HG03025 (cell line): ENCODE data around the gene COG4.
"Not testable (repeated sequence)": the region's sequence is repeated elsewhere in the genome, so short reads cannot be mapped to it uniquely, and the experiment has no call there.

Experiments
- ATAC-seq: cut with Tn5 transposase; IDR thresholded peaks from one replicate; pipeline ENCODE4 v1.9.1; 2021; ENCODE audit warnings: mild to moderate bottlenecking, moderate library complexity; ENCODE audit not compliant: unreplicated experiment, low FRiP score

Gene COG4

DNA sequence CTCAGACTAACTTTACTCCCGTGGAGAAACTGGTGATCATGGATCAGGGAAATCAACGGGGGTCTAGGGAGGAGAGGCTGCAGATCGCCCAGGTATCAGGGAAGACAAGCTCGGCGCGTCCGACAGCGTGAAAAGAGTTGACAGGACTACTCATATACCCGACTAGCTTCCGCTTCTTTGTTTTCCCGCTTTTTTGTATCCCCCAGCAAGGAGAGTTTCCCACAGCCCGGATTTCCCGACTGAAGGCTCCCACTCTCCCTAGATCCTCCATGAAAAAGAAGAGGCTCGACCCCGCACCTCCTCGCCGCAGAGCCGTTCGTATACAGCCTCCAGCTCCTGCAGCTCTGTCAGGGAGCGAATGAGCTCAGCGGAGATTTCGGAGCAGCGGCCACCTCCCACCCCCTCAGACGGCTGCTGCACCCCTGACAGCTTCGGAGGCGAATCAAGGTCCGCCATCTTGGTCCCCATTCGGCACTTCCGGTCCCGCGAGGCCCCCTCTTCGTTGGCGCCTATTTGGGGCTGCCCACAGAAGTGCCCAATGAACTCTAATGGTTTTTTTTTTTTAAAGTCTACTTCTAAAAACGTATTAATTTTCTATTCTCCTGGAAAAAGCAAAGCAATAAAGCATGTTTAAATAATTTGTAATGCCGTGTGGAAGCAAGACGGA, at the start of gene COG4:
TSS of gene COG4 (minus strand) at position 479 of the 667 bp plus-strand sequence. CDS start at position 468, 11 bp downstream.
- ATAC-seq: no peak

DNA sequence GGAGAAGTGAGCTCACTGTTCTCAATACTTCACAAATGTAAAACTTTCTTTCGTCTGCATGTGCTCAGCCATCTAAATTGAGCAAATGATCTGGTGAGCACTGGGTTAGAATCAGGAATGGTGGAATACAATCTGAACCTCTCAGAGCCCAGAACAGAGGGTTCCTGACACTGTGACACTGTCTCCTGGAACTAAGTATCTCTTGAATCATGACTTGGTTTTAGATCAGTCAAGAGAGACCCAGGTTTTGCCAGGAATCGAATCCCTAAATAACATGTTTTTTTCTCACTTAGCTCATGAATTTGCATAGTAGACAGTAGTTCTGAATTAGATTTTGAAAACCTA, 49.5 kb upstream of the COG4 start:
- ATAC-seq: no peak

DNA sequence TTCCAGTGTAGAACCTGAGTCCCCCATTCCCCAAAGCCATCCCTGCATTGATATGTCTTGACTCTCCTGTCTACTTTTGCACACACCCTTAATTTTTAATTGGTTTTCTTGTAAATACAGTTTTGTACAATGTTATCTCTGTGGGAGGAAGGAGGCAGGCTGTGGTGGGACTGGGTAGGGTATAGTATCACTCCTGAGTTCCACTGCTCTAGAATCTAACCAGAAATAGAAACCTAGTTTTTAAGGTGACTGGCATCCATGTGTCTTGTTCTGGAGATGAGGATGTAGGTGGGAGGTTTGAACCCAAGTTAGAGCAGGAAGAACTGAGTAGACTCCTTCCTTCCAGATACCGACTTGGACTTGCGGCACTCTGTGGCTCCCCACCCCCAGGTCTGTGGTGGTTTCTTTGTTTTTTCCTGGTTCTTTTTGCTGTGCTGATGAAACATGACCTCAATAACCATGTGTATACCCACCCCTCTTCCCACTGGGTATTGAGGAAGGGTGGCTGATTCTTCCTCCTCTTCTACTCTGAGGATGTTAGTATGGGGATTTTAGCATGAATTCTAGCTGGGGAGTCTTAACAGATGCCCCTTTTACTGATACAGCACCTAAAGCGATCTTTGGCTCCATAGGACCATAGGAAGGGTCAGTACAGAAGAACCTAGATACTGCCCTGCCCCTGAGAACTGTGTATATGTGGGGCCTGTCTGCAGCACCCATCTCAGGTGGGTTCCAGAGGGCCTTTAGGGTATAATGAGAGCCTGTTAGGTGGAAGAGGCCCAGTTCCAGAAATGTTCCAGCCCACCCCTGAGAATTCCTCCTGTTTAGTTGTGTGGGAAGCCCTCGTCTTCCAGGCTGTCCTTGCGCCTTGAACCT, 48.9 kb upstream of the COG4 start:
- no peak for ATAC-seq

DNA sequence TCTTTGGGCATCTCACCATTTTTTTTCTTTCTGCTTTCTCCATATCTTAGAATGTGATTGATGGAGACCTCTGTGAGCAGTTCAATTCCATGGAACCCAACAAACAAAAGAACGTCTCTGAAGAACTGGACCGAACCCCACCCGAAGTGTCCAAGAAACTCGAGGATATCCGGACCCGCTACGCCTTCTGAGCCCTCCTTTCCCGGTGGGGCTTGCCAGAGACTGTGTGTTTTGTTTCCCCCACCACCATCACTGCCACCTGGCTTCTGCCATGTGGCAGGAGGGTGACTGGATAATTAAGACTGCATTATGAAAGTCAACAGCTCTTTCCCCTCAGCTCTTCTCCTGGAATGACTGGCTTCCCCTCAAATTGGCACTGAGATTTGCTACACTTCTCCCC, 48.3 kb upstream of the COG4 start:
- ATAC-seq: no peak

DNA sequence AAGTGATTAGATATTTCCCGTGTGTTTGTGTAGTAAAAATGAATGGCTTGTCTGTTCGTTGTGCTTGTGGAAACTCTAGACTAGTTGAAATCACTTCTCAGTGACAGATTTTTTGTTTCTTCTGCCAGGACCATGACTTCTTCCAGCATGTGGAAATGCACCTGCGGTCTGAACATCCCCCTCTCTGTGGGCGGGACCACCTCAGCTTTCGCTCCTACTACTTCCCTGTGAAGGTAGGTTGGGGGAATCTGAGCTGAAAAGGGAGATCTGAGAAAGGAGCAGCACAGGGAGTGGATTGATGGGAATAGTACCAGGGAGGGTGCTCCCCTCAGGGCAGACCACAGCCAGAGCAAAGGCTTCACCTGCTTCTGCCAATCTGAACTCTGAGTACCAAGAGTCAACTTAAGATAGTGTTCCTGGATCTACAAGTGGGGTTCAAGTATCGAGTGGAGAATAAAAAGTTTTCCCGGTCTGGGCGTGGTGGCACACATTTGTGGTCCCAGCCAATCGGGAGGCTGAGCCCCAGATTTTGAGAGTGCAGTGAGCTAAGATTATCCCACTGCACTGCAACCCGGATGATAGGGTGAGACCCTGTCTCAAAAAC, 47.7 kb upstream of the COG4 start:
- no peak for ATAC-seq

DNA sequence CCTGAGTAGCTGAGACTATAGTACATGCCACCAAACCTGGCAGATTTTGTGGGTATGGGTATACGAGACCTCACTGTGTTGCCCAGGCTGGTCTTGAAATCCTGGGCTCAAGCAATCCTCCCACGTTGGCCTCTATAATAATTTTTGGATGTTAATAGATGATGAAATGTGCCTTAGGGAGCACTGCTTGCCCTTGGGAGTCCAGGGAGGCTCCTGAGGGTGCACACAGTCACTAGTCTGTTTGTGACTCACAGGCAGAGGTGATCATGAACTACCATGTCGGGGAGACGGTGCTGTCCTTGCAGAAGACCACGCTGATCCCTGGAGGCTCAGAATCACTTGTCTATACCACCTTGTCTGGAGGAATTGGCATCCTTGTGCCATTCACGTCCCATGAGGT, 46.4 kb upstream of the COG4 start:
- no peak for ATAC-seq

DNA sequence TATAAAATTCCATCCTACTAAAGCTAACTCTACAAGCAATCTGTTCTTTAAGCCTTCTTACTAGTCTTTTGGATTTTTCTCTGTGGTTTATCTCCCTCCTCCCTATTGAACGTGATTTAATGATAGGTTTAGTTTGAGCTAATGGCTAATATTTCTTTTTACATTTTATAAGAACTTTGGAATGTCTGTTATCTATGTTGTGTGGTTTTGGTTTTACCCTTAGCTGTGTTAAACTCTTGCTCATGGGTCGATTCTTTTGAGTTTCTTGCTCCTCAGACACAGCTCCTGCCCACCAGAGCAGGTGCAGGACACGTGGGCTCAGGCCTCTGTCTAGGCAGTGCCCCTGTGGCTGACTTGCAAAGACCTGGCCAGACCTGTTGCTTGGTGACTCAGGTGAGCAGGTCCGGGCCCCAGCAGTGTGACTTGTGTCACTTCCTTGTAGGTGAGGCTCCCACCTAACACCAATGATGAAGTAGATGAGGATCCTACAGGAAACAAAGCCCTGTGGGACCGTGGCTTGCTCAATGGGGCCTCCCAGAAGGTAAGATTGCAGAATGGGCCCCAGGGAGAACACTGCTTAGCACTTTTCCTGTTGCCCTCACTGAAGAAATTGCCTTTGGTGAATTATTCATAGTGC, 45.4 kb upstream of the COG4 start:
- ATAC-seq: no peak

DNA sequence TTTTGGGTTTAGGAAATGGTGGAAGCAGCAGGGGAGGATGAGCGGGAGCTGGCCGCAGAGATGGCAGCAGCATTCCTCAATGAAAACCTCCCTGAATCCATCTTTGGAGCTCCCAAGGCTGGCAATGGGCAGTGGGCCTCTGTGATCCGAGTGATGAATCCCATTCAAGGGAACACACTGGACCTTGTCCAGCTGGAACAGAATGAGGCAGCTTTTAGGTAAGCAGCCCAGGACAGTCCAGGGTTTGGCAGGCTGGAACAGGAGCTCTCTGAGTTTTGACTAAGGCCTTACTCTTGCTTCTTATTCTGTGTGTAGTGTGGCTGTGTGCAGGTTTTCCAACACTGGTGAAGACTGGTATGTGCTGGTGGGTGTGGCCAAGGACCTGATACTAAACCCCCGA, 41.7 kb upstream of the COG4 start:
- ATAC-seq: no peak

DNA sequence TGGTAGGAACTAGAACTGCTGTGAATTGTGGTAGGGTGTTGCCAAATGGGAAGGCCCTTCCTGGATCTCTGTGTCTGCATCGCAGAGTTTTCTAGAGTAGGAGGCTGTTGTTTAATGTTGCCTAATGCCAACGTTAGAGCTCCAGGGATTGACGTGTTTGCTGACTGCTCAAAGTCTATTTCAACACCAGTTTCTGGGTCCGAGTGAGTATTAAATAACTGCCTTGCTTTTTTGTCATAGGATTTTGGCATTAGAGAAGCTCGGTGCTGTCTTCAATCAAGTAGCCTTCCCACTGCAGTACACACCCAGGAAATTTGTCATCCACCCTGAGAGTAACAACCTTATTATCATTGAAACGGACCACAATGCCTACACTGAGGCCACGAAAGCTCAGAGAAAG, 40.3 kb upstream of the COG4 start:
- ATAC-seq: no peak

DNA sequence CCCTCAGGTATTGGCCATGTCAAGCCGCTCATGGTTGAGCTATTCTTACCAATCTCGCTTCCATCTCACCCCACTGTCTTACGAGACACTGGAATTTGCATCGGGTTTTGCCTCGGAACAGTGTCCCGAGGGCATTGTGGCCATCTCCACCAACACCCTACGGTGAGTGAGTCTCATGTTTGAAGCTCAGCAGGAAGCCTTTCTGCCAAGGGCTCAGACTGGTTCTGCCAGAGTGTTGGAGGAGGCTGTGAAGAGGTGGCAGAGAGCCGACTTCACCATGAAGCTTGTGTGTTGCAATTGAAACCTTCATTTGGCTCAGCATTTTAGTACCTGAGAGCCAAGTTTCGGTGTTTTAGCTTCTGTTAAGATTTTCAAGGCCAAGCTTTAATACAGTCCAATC, 38.3 kb upstream of the COG4 start:
- ATAC-seq: no peak

DNA sequence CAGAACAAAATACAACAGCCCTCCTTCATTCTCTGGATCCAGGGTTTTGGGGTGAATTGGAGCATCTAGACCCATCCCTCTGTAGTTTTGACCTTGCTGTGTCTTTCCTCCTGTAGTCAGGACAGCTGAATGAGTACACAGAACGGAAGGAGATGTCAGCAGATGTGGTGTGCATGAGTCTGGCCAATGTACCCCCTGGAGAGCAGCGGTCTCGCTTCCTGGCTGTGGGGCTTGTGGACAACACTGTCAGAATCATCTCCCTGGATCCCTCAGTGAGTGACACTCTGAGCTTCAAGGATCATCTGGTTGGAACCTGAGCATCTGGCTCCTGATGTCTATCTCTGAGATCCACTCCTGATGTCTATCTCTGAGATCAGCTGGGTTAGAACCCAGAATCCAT, 32.7 kb upstream of the COG4 start:
- ATAC-seq: no peak

DNA sequence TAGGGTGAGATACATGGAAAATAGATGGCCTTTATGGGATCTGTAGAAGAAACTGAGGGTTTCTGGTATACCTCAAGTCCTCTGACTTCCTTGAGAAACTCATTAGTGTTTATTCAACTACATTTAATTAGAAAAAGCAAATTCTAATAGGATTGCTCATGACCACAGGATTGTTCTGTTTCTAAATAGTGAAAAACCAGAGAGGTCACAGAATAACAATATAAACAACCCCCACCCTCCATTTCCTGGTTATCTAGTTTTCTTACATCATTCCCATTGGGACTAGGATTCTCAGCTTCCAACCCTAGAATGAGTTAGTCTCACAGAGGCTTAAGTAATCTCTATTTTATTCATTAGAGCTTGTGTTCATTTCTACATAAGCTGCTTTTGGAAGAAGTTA, 30.3 kb upstream of the COG4 start:
- ATAC-seq: no peak

DNA sequence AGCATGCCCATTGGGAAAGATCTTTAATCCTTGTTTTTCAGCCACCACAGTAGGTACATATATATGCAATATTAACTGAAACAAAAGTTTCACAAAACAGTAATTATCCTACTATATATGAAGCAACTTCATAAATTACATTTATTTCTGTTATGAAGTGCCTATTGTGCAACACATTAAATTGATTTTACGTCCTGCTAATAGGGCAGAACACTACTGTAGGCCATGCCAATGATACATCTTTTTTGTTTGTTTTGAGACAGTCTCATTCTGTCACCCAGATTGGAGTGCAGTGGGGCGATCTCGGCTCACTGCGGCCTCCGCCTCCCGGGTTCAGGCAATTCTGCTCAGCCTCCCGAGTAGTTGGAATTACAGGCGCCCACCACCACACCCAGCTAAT, 29.3 kb upstream of the COG4 start:
- ATAC-seq: no peak

DNA sequence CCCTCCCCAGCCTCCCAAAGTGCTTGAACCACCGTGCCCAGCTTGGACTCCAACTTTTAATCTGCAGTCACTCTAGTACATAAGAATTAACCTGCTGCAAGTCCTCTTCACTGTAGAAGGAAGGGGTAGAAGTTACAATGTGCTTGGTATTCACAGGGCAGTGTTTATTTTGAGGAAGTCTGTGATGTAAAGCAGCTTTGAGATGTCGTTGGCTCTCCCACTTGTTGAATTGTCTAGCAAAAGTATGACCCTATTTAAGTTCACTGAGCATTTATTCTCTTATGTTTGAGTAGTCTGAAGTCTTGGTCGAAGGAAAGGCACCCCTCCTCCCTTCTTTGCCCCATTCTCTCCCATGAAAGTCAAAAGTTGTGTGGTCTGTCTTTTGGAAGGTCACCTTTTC, 28.4 kb upstream of the COG4 start:
- ATAC-seq: no peak

DNA sequence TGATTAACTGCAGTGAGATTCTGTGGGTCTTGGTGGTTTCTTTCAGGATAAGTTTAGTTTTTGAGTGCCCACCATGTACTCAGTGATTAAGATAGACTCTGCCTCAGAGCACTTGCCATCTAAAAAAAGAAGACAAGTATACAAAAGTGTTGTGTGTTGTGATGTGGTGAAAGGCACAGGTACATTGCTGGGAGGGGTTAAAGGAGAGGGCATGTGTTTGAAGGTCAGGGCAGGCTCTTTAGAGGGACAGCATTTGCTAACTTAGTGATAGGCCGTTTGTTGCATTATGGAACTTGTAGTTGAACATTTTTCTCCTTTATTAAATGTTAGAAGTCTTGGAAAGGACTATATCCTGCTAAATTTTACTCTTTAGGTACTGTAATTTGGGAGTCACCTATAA, 26.7 kb upstream of the COG4 start:
- ATAC-seq: no peak

DNA sequence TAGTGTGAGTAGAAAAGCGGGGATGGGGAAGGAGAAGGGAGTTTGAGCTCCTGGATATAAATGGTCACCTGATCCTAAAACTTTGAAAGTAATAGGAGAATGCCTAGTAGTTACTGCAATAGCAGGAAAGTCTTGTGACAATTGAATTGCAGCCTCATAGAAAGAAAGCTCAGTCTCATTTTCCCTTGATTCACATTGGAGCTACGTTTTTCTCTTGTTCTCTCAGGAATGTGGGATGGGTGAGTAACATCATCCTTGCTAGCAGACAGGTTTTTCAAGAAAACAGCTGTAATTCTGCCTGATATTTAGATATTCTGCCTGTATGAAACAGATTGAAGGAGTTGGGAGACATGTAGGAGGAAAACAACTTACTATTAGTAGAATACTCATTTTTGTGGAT, 25.6 kb upstream of the COG4 start:
- ATAC-seq: no peak

DNA sequence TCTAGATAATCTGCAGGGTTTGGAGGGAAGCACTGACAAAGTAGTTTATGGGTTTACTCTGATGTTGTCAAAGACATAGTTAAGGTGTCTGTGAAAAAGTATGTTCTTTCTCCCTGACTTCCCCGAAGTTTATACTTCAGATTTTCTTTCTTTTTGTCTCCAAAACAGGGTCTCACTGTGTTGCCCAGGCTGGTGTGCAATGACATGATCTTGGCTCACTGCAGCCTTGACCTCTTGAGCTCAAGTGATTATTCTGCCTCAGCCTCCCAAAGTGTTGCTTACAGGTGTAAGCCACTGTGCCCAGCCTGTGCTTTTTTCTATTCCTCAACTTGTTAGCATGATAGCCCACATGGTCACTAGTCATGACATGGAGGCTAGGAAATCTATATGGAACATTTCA, 21.2 kb upstream of the COG4 start:
- ATAC-seq: no peak

DNA sequence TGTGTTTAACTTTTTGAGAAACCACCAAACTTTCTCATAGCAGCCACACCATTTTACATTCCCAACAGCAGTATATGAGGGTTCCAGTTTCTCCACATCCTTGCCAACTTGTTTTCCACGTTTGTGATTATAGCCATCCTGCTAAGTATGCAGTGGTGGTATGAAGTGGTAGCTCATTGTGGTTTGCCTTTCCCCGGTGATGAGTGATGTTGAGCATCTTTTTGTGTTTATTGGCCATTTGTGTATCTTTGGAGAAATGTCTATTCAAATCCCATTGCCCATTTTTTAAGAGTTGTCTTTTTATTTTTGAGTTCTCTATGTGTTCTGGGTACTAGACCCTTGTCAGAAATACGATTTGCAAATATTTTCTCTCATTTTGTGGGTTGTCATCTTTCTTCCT, 17.6 kb upstream of the COG4 start:
- ATAC-seq: no peak

DNA sequence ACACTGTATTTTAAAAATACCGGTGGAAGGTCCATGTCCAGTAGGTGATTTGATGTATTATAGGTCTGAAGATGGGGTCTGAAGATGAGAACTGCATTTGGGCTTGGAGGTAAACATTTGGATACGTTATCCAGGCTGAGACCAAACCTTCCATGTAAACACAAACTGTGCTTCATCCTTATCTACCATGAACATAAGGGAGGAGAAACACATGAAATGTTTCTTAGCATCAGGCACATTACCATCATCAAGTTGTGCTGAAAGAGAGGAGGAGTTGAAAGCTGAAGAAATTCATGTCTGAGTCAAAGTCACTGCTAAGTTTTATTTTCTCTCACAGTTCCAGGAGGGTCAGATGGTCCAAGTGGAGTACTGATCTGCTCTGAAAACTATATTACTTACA, 11.6 kb upstream of the COG4 start:
- no peak for ATAC-seq

DNA sequence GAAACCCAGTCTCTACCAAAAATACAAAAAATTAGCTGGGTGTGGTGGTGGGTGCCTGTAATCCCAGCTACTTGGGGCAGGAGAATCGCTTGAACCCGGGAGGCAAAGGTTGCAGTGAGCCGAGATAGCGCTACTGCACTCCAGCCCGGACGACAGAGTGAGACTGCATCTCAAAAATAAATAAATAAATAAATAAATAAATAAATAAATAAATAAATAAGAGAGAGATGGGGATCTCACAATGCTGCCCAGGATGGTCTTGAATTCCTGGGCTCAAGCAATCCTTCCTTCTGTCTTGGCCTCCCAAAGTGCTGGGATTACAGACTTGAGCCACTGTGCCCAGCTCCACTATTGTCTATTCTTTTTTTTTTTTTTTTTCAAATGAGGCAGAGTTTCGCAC, 6.6 kb upstream of the COG4 start:
- ATAC-seq: not testable (repeated sequence)

DNA sequence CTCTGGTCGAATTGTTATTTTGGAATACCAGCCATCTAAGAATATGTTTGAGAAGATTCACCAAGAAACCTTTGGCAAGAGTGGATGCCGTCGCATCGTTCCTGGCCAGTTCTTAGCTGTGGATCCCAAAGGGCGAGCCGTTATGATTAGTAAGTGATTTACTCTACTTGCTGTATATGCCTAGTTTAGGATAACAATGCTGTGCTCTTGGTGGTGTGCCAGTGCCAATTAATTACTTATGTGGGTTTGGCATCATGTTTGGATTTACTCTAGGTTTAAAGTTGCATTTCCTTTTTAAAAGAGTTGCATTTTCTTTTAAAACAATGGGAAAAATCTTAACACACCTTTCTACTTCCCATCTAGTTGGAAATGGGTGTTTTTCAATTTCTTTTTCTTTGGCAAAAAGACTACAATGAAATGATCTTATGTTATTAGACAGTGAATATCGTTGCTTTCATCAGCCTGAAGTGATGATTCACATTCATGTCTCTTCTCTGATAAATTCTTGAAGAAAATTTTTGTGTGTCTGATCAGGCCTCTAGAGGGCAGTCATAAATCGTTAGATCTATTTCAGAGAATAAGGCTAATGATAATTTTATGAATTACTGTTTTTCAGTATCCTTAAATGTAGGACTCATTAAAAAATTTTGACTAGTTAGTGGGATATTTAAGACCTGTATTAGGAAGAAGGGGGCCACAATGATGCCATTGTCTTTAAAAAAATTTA, 5.9 kb upstream of the COG4 start:
- ATAC-seq: no peak
